ENCODE measurements around the gene GFER.

DNA sequence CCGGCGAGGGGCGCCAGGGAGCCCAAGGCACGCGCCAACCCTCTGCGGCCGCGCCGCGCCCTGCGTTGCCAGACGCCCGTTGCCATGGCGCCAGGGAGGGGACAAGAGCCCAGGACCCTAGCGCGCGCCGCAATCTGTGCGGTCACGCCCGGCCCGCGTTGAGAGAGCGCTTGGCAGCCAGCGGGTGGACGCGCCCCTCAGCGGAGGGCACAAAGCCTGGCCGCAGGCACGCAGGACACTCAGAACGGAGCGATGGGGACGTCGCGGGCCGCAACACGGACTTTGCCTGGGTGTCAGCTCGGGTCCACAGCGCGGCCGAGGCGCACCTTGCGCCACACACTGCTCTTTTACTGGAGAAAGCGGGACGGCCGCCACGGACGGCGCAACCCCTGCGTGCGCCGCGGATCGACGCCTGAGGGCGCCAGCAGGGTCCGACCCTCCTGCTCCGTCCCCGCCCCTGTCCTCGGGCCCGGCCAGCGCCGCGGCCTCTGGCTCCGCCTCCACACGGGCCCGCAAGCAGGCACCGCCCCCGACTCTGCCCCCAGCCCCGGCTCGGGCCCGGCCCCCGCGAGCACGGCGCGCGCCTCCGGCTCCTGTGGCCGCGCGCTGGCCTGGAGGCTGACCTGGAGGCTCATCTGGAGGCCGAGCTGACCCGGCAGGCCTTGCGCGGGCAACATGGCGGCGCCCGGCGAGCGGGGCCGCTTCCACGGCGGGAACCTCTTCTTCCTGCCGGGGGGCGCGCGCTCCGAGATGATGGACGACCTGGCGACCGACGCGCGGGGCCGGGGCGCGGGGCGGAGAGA is at the start of gene GFER:
- TF ChIP-seq, protein P1, sequence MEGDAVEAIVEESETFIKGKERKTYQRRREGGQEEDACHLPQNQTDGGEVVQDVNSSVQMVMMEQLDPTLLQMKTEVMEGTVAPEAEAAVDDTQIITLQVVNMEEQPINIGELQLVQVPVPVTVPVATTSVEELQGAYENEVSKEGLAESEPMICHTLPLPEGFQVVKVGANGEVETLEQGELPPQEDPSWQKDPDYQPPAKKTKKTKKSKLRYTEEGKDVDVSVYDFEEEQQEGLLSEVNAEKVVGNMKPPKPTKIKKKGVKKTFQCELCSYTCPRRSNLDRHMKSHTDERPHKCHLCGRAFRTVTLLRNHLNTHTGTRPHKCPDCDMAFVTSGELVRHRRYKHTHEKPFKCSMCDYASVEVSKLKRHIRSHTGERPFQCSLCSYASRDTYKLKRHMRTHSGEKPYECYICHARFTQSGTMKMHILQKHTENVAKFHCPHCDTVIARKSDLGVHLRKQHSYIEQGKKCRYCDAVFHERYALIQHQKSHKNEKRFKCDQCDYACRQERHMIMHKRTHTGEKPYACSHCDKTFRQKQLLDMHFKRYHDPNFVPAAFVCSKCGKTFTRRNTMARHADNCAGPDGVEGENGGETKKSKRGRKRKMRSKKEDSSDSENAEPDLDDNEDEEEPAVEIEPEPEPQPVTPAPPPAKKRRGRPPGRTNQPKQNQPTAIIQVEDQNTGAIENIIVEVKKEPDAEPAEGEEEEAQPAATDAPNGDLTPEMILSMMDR (IDR thresholded peaks at IDR 0.05; ENCODE audit: low read depth, low read length, missing input control), result peak; percentile 27
- TF ChIP-seq TAF1 (conservative IDR thresholded peaks at IDR 0.05), result no peak
- TF ChIP-seq YY1 (IDR thresholded peaks at IDR 0.05), result peak; percentile 86
- TF ChIP-seq, protein P2, sequence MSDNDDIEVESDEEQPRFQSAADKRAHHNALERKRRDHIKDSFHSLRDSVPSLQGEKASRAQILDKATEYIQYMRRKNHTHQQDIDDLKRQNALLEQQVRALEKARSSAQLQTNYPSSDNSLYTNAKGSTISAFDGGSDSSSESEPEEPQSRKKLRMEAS (IDR thresholded peaks at IDR 0.05), result no peak
- TF ChIP-seq RAD21 (IDR thresholded peaks at IDR 0.05), result no peak
- no peak for TF ChIP-seq FOXA1 (IDR thresholded peaks at IDR 0.05)
- no peak for TF ChIP-seq HNF4G (IDR thresholded peaks at IDR 0.05)
- TF ChIP-seq NR2F2 (IDR thresholded peaks at IDR 0.05), result peak; percentile 87
- TF ChIP-seq JUND (IDR thresholded peaks at IDR 0.05), result no peak
- peak; percentile 86 for TF ChIP-seq SP1 (IDR thresholded peaks at IDR 0.05)
